Gastrocnemius medialis (tissue), 4 donors: ENCODE results near the gene HOMER2.

Experiments used
- POLR2A ChIP-seq, 2 donors: fragments of 450-650 bp; IDR thresholded peaks; one replicate each; pipeline ENCODE4 v1.6.1; 2017; ENCODE audit warnings: antibody characterized with exemption in 2 of 2, mild to moderate bottlenecking in 2 of 2, moderate library complexity in 2 of 2
- TF ChIP-seq, protein P1 (sequence below), 5 experiments: fragments of 450-650 bp in 3 of 5; fragments of 200-600 bp in 2 of 5; sonication (generic) in 2 of 5; IDR thresholded peaks in 4 of 5; conservative IDR thresholded peaks in 1 of 5; 1 replicate in 4 of 5; 2 replicates in 1 of 5; pipeline ENCODE4 v1.5.1; 2016 to 2019; ENCODE audit warnings: antibody characterized with exemption in 5 of 5, mild to moderate bottlenecking in 3 of 5, moderate library complexity in 3 of 5

DNA sequence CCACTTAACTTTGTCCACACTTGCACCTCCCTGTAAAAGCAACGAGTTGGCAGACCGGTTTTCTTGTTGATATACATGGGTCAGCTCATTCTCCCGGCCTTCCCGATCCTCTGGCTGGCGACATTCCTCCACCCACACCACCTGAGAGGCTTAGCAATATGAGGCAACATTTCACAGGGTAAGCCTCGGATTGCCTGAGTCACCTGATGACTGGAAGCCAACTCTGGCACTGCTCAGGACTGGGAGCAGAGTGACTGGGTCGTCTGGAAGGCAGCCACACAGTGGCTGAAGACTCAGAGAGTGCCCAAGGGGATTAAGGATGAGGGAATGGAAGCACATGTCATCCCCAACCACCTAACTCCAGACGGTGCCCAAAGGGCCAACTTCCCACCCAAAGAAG, 9.8 kb downstream of the HOMER2 start:
- TF ChIP-seq POLR2A (IDR thresholded peaks at IDR 0.05) = no peak
- TF ChIP-seq, protein P1, sequence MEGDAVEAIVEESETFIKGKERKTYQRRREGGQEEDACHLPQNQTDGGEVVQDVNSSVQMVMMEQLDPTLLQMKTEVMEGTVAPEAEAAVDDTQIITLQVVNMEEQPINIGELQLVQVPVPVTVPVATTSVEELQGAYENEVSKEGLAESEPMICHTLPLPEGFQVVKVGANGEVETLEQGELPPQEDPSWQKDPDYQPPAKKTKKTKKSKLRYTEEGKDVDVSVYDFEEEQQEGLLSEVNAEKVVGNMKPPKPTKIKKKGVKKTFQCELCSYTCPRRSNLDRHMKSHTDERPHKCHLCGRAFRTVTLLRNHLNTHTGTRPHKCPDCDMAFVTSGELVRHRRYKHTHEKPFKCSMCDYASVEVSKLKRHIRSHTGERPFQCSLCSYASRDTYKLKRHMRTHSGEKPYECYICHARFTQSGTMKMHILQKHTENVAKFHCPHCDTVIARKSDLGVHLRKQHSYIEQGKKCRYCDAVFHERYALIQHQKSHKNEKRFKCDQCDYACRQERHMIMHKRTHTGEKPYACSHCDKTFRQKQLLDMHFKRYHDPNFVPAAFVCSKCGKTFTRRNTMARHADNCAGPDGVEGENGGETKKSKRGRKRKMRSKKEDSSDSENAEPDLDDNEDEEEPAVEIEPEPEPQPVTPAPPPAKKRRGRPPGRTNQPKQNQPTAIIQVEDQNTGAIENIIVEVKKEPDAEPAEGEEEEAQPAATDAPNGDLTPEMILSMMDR (IDR thresholded peaks at IDR 0.05 in 4 of 5, conservative IDR thresholded peaks at IDR 0.05 in 1 of 5) = no peak
